ENCODE data around the gene GPR39.

GPR39 gene

DNA sequence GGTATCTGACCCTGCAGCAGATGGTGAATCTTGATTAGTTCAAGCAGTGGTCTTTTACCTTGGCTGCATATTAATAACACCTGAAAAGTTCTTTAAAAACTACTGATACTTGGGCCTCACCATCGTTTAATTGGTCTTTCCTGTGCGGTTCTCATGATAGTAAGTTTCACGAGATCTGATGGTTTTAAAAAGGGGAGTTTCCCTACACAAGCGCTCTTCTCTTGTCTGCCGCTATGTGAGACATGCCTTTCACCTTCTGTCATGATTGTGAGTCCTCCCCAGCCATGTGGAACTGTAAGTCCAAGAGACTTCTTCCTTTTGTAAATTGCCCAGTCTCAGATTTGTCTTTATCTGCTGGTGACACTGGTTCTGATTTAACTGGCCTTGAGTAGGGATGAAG is 151.1 kb downstream of the GPR39 start:
- no peak for DNase-seq (ENCODE audit: low spot score)

GRCh38 chr2:132568656-132569055 is 152.1 kb downstream of the GPR39 start:
- DNase-seq (ENCODE audit: low spot score): no peak

DNA sequence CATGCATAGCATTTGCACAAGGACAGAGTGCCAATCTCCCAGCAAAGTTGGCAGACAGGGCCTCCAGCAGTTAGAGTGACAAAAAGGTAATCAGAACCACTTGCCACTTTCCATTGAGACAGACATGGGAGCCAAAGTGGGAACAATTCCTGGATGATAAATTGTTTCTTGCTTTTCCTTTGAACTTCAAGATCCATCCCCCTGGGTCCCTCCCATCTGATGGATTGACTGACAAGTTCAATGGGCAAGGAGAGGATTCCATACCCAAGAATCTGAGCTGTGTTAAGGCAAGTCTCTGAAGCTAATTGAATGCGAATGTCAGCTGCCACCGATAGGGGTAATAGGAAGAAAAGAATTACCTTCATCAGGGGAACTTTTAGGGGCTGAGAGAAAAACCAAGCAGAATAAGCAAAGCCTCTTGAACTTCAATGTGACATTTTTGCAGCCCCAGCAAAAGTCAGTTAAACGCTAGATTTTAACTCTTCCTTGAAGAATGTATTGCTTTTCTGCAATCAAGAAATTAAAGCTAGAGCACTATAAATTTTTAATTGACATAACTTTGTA is 156.9 kb downstream of the GPR39 start:
- DNase-seq (ENCODE audit: low spot score): no peak

GRCh38 chr2:132577686-132578085 is 161.1 kb downstream of the GPR39 start:
- no peak for DNase-seq (ENCODE audit: low spot score)

GRCh38 chr2:132581591-132581990 is 165.0 kb downstream of the GPR39 start:
- DNase-seq (ENCODE audit: low spot score): no peak

- no peak for DNase-seq (ENCODE audit: low spot score)
These were observed 165.6 kb downstream of the GPR39 start for GRCh38 chr2:132581991-132582738.

DNA sequence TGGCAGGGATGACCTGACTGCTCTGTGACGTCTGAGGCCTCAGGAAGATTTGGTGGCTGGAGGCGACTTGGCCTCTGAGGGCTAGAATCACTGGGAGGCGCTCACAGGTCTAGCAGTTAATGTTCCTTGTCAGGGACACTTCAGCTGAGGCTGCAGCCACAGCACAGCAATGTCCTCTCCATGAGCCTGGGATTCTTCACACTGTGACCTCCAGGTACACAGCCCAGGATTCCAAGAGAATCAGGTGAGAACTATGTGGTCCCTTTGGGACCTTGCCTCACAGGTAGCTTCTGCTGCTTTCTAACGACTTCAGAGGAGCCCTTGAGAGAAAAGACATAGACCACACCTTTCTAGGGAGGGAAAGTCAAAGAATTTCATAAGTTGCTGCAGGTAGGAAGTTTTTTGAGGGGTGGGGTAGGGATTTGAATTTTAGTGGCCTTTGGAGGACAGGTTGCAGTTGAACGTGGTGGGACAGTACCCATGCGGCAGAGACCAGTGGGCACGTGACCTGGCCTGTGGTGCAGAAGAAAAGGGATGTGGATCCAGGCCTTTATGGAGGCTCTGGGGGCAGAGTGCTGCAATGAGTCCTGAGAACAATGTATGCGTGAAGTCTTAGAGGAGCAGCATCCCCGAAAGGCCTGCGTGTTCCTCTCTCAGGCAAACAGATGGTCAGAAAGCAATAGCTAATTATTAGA is 167.2 kb downstream of the GPR39 start:
- no peak for DNase-seq (ENCODE audit: low spot score)

DNA sequence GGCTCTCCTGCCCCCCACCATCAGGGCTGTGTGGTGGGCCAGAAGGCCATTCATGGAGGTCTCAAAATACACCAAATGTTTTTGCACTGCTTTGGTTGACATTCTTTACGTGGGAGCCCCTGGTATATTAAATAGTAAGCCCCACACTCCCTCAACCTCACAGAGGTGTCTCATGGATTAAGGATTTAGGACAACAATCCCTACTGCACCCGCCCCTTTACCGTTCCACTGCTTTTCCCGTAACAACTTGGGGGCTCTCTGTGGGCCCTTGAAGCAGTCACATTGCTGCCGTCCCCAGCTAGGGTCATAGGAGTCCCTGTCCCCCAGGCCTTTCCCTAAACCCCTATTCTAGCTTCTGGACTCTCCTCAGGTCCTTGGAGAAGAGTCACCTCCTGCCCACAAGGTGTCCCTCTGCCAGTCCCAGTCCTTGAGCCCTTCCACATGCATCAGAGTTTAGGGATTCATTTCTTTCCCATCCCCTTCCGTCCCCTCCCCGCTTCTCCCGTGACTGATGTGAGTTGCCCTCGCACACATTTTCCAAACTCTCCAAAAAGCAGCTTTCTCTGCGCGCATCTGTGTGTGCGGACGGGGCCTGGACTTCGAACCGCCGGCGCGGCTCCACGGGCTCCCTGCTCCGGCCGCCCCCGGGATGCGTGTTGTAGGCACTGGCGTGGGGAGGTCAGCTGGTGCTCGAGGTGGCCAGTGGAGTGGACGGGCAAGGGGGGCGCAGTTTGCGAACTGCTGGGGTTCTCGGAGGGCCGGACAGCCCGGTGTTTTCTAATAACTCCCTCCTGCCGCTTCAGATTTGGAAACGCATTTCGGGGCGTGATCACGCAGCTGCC is 168.6 kb downstream of the GPR39 start:
- DNase-seq (ENCODE audit: low spot score): no peak

DNA sequence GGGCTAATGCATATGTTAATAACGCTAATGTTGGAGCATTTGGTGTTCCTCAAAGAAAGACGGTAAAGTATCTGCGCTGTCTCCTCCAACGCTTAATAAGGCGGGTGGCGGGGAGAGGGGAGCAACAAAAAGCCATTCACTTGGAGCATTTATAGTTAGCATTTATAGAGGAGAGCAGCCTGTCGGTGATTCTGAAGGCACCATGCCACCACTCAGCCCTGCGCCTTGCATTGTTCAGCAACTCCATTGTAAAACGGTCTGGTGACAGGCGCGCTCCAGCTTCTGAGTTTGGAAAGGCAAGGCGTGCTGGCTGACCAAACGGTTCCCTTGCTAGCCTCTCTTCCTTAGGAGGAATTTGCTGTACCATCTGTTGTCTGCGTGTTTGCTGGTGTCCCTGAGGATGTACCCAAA is 169.5 kb downstream of the GPR39 start:
- no peak for DNase-seq (ENCODE audit: low spot score)

GRCh38 chr2:132586835-132587234 is 170.2 kb downstream of the GPR39 start:
- DNase-seq (ENCODE audit: low spot score): no peak

- no peak for DNase-seq (ENCODE audit: low spot score)
These were observed 172.0 kb downstream of the GPR39 start for GRCh38 chr2:132588576-132588975.

GRCh38 chr2:132589111-132589830 is 172.7 kb downstream of the GPR39 start:
- no peak for DNase-seq (ENCODE audit: low spot score)

DNA sequence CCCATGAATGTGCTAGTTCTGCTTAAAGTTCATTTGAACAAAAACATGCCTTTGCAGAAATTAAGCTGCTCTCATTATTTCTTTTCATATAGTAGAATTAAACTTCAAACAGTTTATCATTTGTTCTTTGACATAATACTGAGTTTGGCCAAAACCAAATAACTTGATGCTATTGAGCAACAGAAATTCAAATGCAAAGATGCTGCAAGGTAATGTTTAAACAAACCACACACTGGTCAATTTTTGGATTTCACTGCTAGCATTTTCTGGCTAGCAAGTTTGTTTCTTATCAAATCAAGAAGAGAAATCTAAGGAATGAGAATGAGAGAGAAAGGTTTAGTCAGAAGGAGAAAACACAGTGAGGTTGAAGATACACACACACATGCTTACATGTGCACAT is 173.4 kb downstream of the GPR39 start:
- DNase-seq (ENCODE audit: low spot score): no peak

DNA sequence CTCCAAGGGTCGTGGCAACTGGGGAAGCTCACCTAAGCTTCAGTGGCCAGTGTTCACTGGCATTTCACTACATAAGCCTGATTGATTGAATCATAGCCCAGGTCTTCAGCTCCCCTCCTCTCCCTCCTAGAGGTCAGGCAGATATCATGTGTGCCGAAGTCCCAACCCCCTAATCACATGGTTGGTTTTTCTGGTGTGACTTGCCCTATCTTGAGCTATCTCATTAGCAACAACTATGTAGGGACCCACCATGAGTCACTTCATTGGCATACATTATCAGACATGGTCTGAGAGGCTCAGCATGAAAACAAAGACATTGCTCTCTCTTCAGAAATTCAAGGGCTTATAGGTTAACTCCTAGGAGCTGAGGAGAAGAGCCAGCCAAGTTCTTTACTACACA is 176.6 kb downstream of the GPR39 start:
- no peak for DNase-seq (ENCODE audit: low spot score)

GRCh38 chr2:132595186-132595585 is 178.6 kb downstream of the GPR39 start:
- DNase-seq (ENCODE audit: low spot score): no peak

GRCh38 chr2:132595693-132596092 is 179.1 kb downstream of the GPR39 start:
- DNase-seq (ENCODE audit: low spot score): no peak

DNA sequence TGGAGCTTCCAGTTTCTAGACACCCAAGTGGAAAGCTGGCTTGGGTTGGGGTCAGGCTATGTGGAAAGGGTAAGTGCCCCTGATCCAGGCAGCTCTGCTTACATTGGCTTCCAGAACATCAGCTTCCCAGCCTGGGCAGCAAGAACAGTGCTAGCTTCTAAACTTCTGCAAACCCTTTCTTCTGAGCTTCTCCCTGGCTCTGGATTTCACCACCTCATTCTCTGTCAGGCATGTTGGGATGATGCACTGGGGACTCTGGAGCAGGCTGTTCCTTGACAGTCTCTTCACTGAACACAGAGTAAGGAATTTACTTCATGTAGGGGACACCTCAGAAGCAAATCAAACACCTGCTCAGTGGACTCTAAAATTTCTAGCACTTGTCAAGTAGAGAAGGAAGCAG is 180.6 kb downstream of the GPR39 start:
- DNase-seq (ENCODE audit: low spot score): no peak

DNA sequence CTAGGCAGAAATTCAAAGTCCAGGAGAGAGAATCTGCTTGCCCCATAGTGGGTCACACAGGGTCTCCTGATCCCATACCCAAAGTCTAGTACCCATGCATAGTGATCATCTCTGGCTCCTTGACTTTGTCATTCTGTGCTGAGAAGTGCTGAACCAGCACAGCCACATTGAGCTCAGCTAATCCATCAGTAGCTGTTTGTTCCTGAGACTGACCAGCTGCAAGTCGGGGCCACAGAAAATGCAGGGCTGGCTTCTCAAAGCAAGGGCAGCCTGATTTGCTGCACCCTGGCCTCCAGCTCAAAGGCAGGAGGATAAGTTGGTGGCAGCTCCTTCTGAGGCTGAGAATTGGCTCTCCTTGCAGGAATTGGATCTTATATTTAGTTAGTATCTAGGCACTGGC is 181.2 kb downstream of the GPR39 start:
- DNase-seq (ENCODE audit: low spot score): no peak

DNA sequence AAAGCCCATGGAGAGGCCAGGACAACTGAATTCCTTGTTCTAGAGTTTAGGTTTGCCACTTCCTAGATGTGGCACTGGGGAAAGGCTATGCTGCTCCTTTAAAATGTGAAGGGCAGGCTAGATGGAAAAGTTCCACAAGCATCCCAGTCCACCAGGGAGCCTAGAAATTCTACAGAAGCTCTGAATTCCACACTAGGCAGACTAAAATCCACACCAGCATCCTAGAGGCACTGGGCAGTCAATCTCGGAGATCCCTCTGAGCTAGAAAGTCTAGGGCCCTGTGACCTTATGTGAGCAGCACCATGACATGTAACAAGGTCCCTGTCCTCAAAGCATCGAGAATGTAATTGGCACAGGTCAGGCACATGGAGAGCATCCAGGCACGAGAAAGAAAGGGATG is 181.9 kb downstream of the GPR39 start:
- no peak for DNase-seq (ENCODE audit: low spot score)

GRCh38 chr2:132599556-132599955 is 183.0 kb downstream of the GPR39 start:
- no peak for DNase-seq (ENCODE audit: low spot score)

- no peak for DNase-seq (ENCODE audit: low spot score)
These were observed 188.0 kb downstream of the GPR39 start for GRCh38 chr2:132604561-132604960.

Data from LoVo (cell line).